Right forelimb (tissue), 1 donor: ENCODE results near the gene TMEM135.
"Not testable (repeated sequence)": the region's sequence is repeated elsewhere in the genome, so short reads cannot be mapped to it uniquely, and the experiment has no call there.

Source experiments
- DNase-seq: peaks from one replicate; pipeline ENCODE4 v3.0.0-alpha.2; 2018

TMEM135 gene

GRCh38 chr11:87020764-87021365, 16.9 kb upstream of the TMEM135 start:
- no peak for DNase-seq

- no peak for DNase-seq
These were observed 15.5 kb upstream of the TMEM135 start for GRCh38 chr11:87022254-87022653.

- no peak for DNase-seq
These were observed 15.0 kb upstream of the TMEM135 start for GRCh38 chr11:87022738-87023137.

GRCh38 chr11:87026415-87026814, 11.3 kb upstream of the TMEM135 start:
- DNase-seq: not testable (repeated sequence)

- no peak for DNase-seq
These were observed 7.2 kb upstream of the TMEM135 start for GRCh38 chr11:87030458-87031054.

- DNase-seq: no peak
These were observed 6.1 kb upstream of the TMEM135 start for GRCh38 chr11:87031433-87032170.

GRCh38 chr11:87033561-87033960, 4.2 kb upstream of the TMEM135 start:
- no peak for DNase-seq

GRCh38 chr11:87035976-87036583, 1.7 kb upstream of the TMEM135 start:
- no peak for DNase-seq

- no peak for DNase-seq
These were observed 831 bp upstream of the TMEM135 start for GRCh38 chr11:87036756-87037449.

- no peak for DNase-seq
These were observed 672 bp downstream of the TMEM135 start for GRCh38 chr11:87038235-87038977.

GRCh38 chr11:87039371-87039770, 1.6 kb downstream of the TMEM135 start:
- DNase-seq: no peak

- no peak for DNase-seq
These were observed 6.2 kb downstream of the TMEM135 start for GRCh38 chr11:87043894-87044293.

GRCh38 chr11:87046824-87047223, 9.1 kb downstream of the TMEM135 start:
- no peak for DNase-seq

- no peak for DNase-seq
These were observed 18.4 kb downstream of the TMEM135 start for GRCh38 chr11:87056091-87056490.

GRCh38 chr11:87057749-87058148, 20.0 kb downstream of the TMEM135 start:
- DNase-seq: no peak

GRCh38 chr11:87059596-87060390, 22.1 kb downstream of the TMEM135 start:
- DNase-seq: no peak

GRCh38 chr11:87061766-87062165, 24.0 kb downstream of the TMEM135 start:
- DNase-seq: no peak

GRCh38 chr11:87063982-87064381, 26.2 kb downstream of the TMEM135 start:
- DNase-seq: no peak

- no peak for DNase-seq
These were observed 35.1 kb downstream of the TMEM135 start for GRCh38 chr11:87072787-87073186.

- DNase-seq: no peak
These were observed 38.6 kb downstream of the TMEM135 start for GRCh38 chr11:87076260-87076783.

GRCh38 chr11:87076874-87077429, 39.2 kb downstream of the TMEM135 start:
- DNase-seq: no peak
